ENCODE results near the gene TEKT5. TPM values are rescaled to one million over a fixed set of nuclear protein-coding genes. Genes with fewer than 3 reads are reported as not detected.

TEKT5 gene
- total and polyA plus RNA-seq, 8 donors, result 0.28 to 22.8 (median 1.0) TPM; not detected in 2

DNA sequence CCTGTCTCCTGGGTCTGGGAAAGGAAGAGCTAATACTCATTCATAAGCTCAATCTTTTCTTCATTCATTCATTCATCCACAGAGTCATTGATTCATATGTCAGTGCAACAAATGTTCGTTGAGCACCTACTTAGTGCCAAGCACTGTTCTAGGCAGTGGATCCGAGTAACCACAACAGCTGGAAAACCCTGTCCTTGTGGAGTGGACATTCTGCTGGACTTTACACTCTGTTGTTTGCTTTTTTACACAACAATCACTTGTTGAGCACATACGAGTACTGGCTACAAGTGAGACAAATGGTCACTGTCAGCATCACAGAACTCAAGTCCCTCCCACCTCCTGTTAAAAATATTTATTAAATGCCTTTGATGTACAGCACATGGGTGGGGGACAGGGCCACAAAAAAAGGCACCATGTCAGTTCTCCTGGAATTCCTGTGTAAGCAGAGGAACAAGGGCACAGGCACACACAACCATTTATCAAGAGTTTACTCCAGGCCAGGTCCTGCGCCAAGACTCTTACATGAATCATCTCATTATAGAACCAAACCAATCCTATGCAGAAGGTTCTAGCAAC, 46.9 kb downstream of the TEKT5 start:
- no peaks in the 10 kb centered on the region for H3K27me3 ChIP-seq
- no peaks in the 10 kb centered on the region for H3K36me3 ChIP-seq
- intact Hi-C loops (cut with DNase I; ENCODE audit: low total_unique reads), result no loop called here
- TF ChIP-seq, protein P1, sequence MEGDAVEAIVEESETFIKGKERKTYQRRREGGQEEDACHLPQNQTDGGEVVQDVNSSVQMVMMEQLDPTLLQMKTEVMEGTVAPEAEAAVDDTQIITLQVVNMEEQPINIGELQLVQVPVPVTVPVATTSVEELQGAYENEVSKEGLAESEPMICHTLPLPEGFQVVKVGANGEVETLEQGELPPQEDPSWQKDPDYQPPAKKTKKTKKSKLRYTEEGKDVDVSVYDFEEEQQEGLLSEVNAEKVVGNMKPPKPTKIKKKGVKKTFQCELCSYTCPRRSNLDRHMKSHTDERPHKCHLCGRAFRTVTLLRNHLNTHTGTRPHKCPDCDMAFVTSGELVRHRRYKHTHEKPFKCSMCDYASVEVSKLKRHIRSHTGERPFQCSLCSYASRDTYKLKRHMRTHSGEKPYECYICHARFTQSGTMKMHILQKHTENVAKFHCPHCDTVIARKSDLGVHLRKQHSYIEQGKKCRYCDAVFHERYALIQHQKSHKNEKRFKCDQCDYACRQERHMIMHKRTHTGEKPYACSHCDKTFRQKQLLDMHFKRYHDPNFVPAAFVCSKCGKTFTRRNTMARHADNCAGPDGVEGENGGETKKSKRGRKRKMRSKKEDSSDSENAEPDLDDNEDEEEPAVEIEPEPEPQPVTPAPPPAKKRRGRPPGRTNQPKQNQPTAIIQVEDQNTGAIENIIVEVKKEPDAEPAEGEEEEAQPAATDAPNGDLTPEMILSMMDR (IDR thresholded peaks at IDR 0.05), result no peak
- TF ChIP-seq EP300 (IDR thresholded peaks at IDR 0.05) (no peak), POLR2AphosphoS5 (IDR thresholded peaks at IDR 0.05) (no peak), POLR2A (IDR thresholded peaks at IDR 0.05) (no peak)
- 52 to 65% (median 59%) methylated on average over 4 of the region's 4 CpGs for WGBS, 5 donors
- H3K4me1 ChIP-seq, result peaks cover 6 to 32% (median 20%) of the 10 kb centered on the region in 4 donors
- no peak for DNase-seq
- no peaks in the 10 kb centered on the region for H3K9me3 ChIP-seq
- H3K27ac ChIP-seq, result no peak overlapping the region
- H3K4me3 ChIP-seq, result no peak overlapping the region

DNA sequence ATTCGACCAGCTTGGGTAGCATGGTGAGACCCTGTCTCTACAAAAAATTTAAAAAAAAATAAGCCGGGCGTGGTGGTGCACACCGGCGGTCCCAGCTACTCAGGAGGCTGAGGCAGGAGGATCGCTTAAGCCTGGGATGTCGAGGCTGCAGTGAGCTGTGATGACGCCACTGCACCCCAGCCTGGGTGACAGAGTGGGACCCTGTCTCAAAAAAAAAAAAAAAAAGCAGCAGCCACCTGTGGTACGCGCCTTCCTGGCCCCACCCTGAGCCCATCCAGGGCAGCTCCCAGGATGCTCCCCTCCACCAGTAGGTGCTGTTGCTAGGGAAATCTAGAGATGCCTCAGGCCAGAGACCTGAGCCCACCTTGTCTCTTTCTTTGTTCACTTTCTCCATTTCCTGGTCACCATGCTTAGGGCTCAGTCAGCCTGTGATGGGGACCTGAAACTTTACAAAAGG, 47.4 kb downstream of the TEKT5 start:
- WGBS, 5 donors, result 84 to 92% (median 92%) methylated on average over 8 to 10 of the region's 10 CpGs
- Histone ChIP-seq H3K27me3 (no peaks in the 10 kb centered on the region), H3K4me1 (peaks cover 6 to 31% (median 20%) of the 10 kb centered on the region in 4 donors), H3K27ac (no peak overlapping the region), H3K4me3 (no peak overlapping the region), H3K36me3 (no peaks in the 10 kb centered on the region), H3K9me3 (no peaks in the 10 kb centered on the region)
- intact Hi-C loops (cut with DNase I; ENCODE audit: low total_unique reads), result no loop called here
- TF ChIP-seq, protein P1 (IDR thresholded peaks at IDR 0.05), result no peak
- no peak for TF ChIP-seq EP300 (IDR thresholded peaks at IDR 0.05)
- no peak for TF ChIP-seq POLR2AphosphoS5 (IDR thresholded peaks at IDR 0.05)
- TF ChIP-seq POLR2A (IDR thresholded peaks at IDR 0.05), result no peak
- no peak for DNase-seq

DNA sequence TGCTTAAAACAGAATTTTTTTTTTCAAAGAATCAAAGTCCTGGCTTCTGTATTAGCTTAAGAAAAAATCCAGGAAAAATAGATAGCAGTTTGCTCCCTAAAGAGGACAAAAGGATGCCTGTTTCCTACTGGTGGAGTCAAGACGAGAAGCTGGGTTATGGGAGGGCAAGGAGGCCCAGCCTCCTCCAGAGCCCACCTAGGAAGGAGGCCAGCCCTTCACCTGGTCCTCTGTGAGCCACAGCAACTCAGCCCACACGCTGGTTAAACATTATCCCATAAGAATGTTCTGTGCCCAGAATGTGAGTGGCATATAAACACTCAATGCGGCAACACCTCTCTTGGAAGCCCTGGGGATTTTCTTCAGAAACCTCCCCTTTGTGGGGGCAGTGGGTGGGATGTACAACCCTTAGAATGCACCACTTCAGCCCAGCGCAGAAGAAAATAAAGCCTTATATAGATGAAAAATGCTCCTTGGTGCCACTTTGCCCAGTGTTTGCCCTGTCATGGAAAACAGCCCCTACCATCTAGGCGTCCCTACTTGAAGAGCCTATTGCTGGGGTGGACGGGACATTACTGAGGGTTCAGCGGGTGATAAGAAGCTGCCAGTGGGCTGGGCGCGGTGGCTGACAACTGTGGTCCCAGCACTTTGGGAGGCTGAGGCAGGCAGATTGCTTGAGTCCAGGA, 48.0 kb downstream of the TEKT5 start:
- DNase-seq, result no peak
- Histone ChIP-seq H3K27me3 (no peaks in the 10 kb centered on the region), H3K4me3 (no peak overlapping the region), H3K27ac (peak overlapping the region in 1 of 5 donors; percentile 20), H3K36me3 (no peaks in the 10 kb centered on the region), H3K4me1 (peaks cover 6 to 26% (median 20%) of the 10 kb centered on the region in 4 donors), H3K9me3 (no peaks in the 10 kb centered on the region)
- TF ChIP-seq, protein P1 (IDR thresholded peaks at IDR 0.05), result no peak
- TF ChIP-seq EP300 (IDR thresholded peaks at IDR 0.05) (no peak), POLR2AphosphoS5 (IDR thresholded peaks at IDR 0.05) (no peak), POLR2A (IDR thresholded peaks at IDR 0.05) (no peak)
- intact Hi-C loops (cut with DNase I; ENCODE audit: low total_unique reads), result no loop called here
- 39 to 64% (median 54%) methylated on average over 9 of the region's 9 CpGs for WGBS, 5 donors

DNA sequence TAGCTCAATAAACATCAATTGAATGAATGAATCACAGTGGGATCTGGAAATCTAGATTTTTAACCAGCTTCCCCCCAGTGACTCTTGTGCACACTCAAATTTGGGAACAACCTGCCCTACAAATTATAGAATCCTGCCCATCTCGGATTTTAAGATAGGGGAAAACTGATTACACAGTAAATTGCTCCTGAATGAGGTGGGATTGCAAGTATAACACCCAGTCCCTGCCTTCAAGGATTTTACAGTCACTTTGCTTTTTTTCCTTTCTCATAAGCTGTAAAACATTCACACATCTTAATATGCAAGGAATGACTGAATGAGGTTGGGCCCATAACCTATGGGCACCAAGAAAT, 48.5 kb downstream of the TEKT5 start:
- Histone ChIP-seq H3K9me3 (peaks cover 0 to under 1% (median 0%) of the 10 kb centered on the region in 4 donors), H3K27me3 (no peaks in the 10 kb centered on the region), H3K4me1 (peaks cover 6 to 22% (median 19%) of the 10 kb centered on the region in 4 donors), H3K27ac (no peak overlapping the region), H3K36me3 (no peaks in the 10 kb centered on the region), H3K4me3 (no peak overlapping the region)
- TF ChIP-seq POLR2A (IDR thresholded peaks at IDR 0.05), result no peak
- TF ChIP-seq, protein P1 (IDR thresholded peaks at IDR 0.05), result no peak
- no peak for TF ChIP-seq POLR2AphosphoS5 (IDR thresholded peaks at IDR 0.05)
- no peak for TF ChIP-seq EP300 (IDR thresholded peaks at IDR 0.05)
- WGBS, 5 donors, result 20 to 63% (median 41%) methylated on average over 1 of the region's 1 CpG
- intact Hi-C loops (cut with DNase I; ENCODE audit: low total_unique reads), result no loop called here
- no peak for DNase-seq

Measured in stomach (tissue), 9 donors.